ENCODE results near the gene FSD1L. TPM values are rescaled to one million over a fixed set of nuclear protein-coding genes. Genes with fewer than 3 reads are reported as not detected.

The FSD1L gene
- polyA plus RNA-seq, 1 of the 3 experiments (the other 2 are of a cell fraction), result 0.76 TPM

- Histone ChIP-seq H3K79me2 (ENCODE audit: insufficient read depth) (no peaks in the 10 kb centered on the region), H2AFZ (ENCODE audit: low read depth) (no peak overlapping the region), H3K4me2 (no peak overlapping the region), H3K9me3 (no peaks in the 10 kb centered on the region), H3F3A (replicated peaks; ENCODE audit: insufficient read depth) (no peaks in the 10 kb centered on the region), H3K9ac (no peak overlapping the region), H3K27me3 (ENCODE audit: insufficient read depth) (no peaks in the 10 kb centered on the region), H3K9me2 (no peaks in the 10 kb centered on the region), H3K4me3 (ENCODE audit: low read depth in 2 of 2, low read length in 1 of 2) (no peak overlapping the region), H3K27ac (ENCODE audit: low read depth in 2 of 2, low read length in 1 of 2) (no peak overlapping the region), H4K20me1 (ENCODE audit: insufficient read depth) (no peaks in the 10 kb centered on the region), H3K4me1 (ENCODE audit: control insufficient read depth in 1 of 2, insufficient read depth in 2 of 2, low read depth in 1 of 2, low read length in 1 of 2) (peaks cover 0 to 3% of the 10 kb centered on the region in 2 experiments; a peak in 1 of 4 replicates), H3K36me3 (replicated peaks in 1 of 2; ENCODE audit: control insufficient read depth in 1 of 2, insufficient read depth in 2 of 2, low read length in 1 of 2) (no peaks in the 10 kb centered on the region)
- POLR2A ChIA-PET, result no interaction called here
- 92% methylated on average over 8 of the region's 8 CpGs for WGBS (ENCODE audit: low lambda C conversion rate)
- DNase-seq, result no peak
- CTCF ChIA-PET, result interaction anchor here (1.4 kb wide), 1 partner anchor 27 kb away, joined by 4 read pairs; no protein-coding TSS in a partner anchor
- TF ChIP-seq POLR2AphosphoS5 (IDR thresholded peaks at IDR 0.05; ENCODE audit: low read depth, low read length) (no peak), USF1 (IDR thresholded peaks at IDR 0.05; ENCODE audit: borderline replicate concordance, low read depth) (no peak)
Measured at GRCh38 chr9:105443121-105443520, 4.7 kb upstream of the FSD1L start.

GRCh38 chr9:105444130-105444529, 3.7 kb upstream of the FSD1L start:
- no peaks in the 10 kb centered on the region for H3K27me3 ChIP-seq (ENCODE audit: insufficient read depth)
- CTCF ChIA-PET, result interaction anchor here (0.6 to 1.4 kb wide), 3 partner anchors 17 to 130 kb away, joined by 3 to 4 read pairs (median 3); no protein-coding TSS in a partner anchor
- H3K27ac ChIP-seq (ENCODE audit: low read depth in 2 of 2, low read length in 1 of 2), result no peak overlapping the region
- no peaks in the 10 kb centered on the region for H4K20me1 ChIP-seq (ENCODE audit: insufficient read depth)
- H3K4me1 ChIP-seq (ENCODE audit: control insufficient read depth in 1 of 2, insufficient read depth in 2 of 2, low read depth in 1 of 2, low read length in 1 of 2), result peaks cover 0 to 3% of the 10 kb centered on the region in 2 experiments; a peak in 2 of 4 replicates
- H3K79me2 ChIP-seq (ENCODE audit: insufficient read depth), result peaks cover 9% of the 10 kb centered on the region
- no peaks in the 10 kb centered on the region for H3K9me2 ChIP-seq
- WGBS (ENCODE audit: low lambda C conversion rate), result 77% methylated on average over 4 of the region's 4 CpGs
- peaks cover 5% of the 10 kb centered on the region for H3F3A ChIP-seq (replicated peaks; ENCODE audit: insufficient read depth)
- DNase-seq, result no peak
- no peak overlapping the region for H3K9ac ChIP-seq
- POLR2A ChIA-PET, result no interaction called here
- no peak overlapping the region for H3K4me2 ChIP-seq
- H3K36me3 ChIP-seq (replicated peaks in 1 of 2; ENCODE audit: control insufficient read depth in 1 of 2, insufficient read depth in 2 of 2, low read length in 1 of 2), result no peaks in the 10 kb centered on the region
- TF ChIP-seq TAF1 (IDR thresholded peaks at IDR 0.05; ENCODE audit: borderline replicate concordance, low read depth, low read length) (no peak), CHD2 (IDR thresholded peaks at IDR 0.05; ENCODE audit: low read length, partially characterized antibody) (no peak), TCF12 (IDR thresholded peaks at IDR 0.05) (no peak), ZBTB33 (IDR thresholded peaks at IDR 0.05; ENCODE audit: borderline replicate concordance, low read depth) (no peak), GATA2 (CRISPR knock-in tag; IDR thresholded peaks at IDR 0.05) (no peak)
- no peaks in the 10 kb centered on the region for H3K9me3 ChIP-seq
- H2AFZ ChIP-seq (ENCODE audit: low read depth), result no peak overlapping the region
- no peak overlapping the region for H3K4me3 ChIP-seq (ENCODE audit: low read depth in 2 of 2, low read length in 1 of 2)

- Histone ChIP-seq H3K4me1 (ENCODE audit: control insufficient read depth in 1 of 2, insufficient read depth in 2 of 2, low read depth in 1 of 2, low read length in 1 of 2) (peaks cover 0 to 5% of the 10 kb centered on the region in 2 experiments; a peak in 2 of 4 replicates), H3K79me2 (ENCODE audit: insufficient read depth) (peaks cover 21% of the 10 kb centered on the region), H3F3A (replicated peaks; ENCODE audit: insufficient read depth) (peaks cover 5% of the 10 kb centered on the region), H3K9me3 (no peaks in the 10 kb centered on the region), H3K27ac (ENCODE audit: low read depth in 2 of 2, low read length in 1 of 2) (no peak overlapping the region), H3K9ac (no peak overlapping the region), H3K4me3 (ENCODE audit: low read depth in 2 of 2, low read length in 1 of 2) (no peak overlapping the region), H4K20me1 (ENCODE audit: insufficient read depth) (peaks cover 8% of the 10 kb centered on the region; the same call in 1 of the 2 replicates), H2AFZ (ENCODE audit: low read depth) (no peak overlapping the region), H3K4me2 (no peak overlapping the region), H3K9me2 (no peaks in the 10 kb centered on the region), H3K27me3 (ENCODE audit: insufficient read depth) (no peaks in the 10 kb centered on the region), H3K36me3 (replicated peaks in 1 of 2; ENCODE audit: control insufficient read depth in 1 of 2, insufficient read depth in 2 of 2, low read length in 1 of 2) (no peaks in the 10 kb centered on the region)
- ChIA-PET CTCF (interaction anchor here (0.6 kb wide), 1 partner anchor 190 kb away, joined by 3 read pairs; no protein-coding TSS in a partner anchor), POLR2A (no interaction called here)
- 83% methylated on average over 8 of the region's 8 CpGs for WGBS (ENCODE audit: low lambda C conversion rate)
- TF ChIP-seq FOSL2 (IDR thresholded peaks at IDR 0.05; ENCODE audit: borderline replicate concordance, low read depth), result no peak
- no peak for DNase-seq
Measured at GRCh38 chr9:105445203-105445881, 2.5 kb upstream of the FSD1L start.

Measured in SK-N-SH (cell line).